Nucleus accumbens (tissue), 56 donors: ENCODE measurements around the gene SNED1.
"Not testable (repeated sequence)": the region's sequence is repeated elsewhere in the genome, so short reads cannot be mapped to it uniquely, and the experiment has no call there.

Experiments used
- DNase-seq, 56 donors: peaks; one replicate each; lab custom pipeline; 2025; lab: John Stamatoyannopoulos, UW

SNED1 gene

GRCh38 chr2:240970104-240970503 is 28.3 kb upstream of the SNED1 start:
- no peak for DNase-seq

DNA sequence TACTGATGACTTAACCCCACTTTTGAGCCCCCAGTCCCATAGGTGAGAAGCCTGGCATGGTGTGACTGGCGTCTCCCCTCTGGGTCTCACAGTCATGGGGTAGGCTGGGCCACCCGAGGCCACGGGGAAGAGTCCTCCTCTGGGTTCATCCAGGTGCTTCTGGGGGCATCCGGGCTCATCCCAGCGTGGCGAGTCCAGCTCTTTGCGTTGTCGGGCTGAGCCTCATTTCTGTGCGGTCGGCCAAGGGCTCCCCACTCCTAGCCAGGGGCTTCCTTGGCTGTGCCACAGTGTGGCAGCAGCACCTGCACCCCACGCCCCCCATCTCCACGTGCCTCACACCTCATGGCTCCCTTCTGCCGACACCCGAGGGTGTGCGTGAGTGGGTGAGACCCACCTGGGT is 27.6 kb upstream of the SNED1 start:
- DNase-seq = no peak

DNA sequence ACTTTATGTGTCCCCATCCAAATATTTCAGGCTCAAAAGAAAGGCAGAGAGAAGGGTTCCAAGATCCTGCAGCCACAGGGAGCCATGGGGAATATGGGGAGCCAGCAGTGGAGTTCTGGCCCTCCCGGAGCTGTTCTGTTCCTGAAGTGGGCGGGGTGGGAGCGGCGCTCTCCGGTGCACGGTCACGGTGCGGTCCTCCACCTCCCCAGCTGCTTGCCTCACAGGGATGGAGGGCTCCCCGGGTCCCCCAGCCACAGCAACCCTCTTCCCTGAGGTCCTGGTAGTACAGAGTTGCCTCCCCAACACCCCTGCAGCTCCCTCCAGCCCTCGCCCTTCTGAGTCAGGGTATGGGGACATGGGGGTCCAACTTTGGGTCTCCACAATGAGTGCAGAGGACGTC is 26.2 kb upstream of the SNED1 start:
- DNase-seq = no peak

DNA sequence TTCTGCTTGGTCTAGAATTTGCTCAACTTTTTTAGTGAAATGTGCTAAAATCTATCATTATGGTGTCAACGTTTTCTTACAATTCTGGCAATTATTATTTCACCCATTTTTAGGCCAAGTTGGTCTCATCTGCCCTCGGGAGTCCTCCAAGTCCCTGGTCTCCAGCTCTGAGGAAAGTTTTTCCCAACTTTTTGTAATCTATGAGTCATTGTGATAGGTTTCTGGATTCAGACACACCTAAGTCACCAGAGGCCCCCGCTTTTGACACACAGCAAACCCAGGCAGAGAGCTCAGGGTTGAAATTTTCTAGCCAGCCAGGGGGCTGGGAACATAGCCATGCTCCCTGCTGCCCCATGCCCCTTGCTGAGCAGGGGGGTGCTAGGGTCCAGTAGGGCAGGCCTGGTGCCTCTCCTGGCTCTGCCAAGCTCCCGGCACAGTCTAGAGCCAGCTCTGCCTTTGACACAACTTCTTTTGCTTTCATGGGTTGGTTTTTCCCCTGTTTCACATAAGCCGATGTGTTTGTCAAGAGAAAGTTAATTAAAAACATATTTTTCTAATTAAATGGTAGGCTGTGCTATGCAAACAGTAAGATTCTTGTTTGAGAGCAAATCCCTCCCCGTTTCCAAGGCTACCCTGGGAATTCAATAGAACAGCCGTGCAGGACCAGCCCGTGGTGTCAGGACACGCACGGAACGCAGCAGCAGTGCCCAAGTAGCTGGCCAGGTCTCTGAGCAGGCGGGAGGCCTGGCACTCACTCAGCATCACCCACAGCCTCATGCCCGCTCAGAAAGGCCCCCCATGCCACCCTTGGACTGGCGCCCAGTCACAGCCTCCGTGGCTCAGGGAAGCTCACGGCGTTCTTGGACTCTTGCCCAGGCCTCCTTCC is 25.5 kb upstream of the SNED1 start:
- DNase-seq = peak in 40 of 56 donors; percentile 15 to 76 (median 46)

GRCh38 chr2:240974771-240975572 is 23.4 kb upstream of the SNED1 start:
- DNase-seq = no peak

GRCh38 chr2:240975903-240976302 is 22.5 kb upstream of the SNED1 start:
- DNase-seq = not testable (repeated sequence)

GRCh38 chr2:240981280-240981679 is 17.1 kb upstream of the SNED1 start:
- DNase-seq = no peak

- DNase-seq = no peak
Measured at GRCh38 chr2:240981871-240982800, 16.3 kb upstream of the SNED1 start.

- no peak for DNase-seq
Measured at GRCh38 chr2:240982821-240983281, 15.6 kb upstream of the SNED1 start.

- DNase-seq = peak in 1 of 56 donors; percentile 45
Measured at GRCh38 chr2:240983361-240983995, 14.9 kb upstream of the SNED1 start.

DNA sequence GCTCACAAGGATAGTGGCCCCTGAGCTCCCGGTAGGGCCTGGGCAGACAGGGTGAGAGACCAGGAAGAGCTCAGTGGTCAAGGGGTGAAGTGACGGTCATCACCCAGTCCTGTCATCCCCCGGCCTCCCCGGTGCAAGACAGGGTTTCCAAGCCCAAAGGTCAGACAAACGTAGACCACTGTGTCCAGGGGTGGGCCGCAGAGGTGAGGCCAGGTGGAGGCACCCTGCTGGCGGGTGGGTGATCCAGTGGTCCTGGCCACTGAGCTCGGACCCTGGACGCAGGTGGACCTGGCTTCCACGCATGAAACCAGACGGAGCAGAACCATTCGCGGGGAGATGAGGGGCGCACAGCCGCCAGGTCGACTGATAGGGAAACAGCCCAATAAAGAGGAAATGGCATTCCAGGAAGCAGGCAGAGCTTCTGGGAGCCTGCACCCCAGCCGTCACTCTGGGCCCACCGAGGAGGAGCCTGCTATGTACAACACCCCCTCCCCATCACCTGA is 14.4 kb upstream of the SNED1 start:
- no peak for DNase-seq

DNA sequence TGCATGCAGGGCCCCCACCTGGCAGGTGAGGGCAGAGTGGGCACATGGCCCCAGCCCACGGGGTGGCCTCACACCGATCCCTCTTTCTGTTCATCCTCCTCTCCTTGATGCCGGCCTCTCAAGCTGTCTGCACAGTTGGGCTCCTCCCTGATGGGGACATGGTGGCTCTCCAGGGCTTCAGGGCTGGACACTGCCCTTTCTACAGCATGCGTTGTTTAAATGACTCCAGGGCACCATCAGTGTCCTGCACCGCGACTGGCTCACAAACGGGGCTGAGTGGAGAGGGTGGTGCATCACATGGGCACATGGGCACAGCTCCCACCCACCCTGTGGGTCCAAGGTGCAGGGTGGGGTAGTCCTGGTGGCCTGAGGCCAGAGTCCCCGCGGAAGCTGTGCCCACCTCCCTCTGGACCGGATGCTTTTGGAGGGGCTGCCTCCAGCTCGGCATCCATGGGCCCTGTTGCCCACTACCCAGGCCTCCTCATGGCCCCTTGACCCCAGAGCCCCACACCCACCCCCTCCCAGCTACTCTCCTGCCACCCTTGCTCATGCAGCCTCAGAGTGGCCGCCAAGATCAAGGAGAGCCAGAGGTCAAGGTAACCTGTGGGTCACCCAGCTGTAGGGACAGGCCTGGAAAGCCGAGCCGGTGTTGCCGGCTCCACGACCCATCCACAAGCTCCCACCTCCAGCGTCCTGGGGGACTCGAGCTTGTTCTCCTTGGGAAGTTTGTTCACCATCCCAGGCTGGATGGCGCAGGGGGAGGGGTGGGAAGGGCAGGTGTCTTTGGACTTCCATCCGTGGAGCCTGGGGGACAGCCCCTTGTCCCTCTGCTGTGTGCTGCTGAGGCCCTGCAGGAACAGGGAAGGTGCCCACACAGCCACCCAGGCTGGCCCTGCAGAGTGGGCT is 12.3 kb upstream of the SNED1 start:
- DNase-seq = no peak

GRCh38 chr2:240986787-240987411 is 11.5 kb upstream of the SNED1 start:
- DNase-seq = peak in 5 of 56 donors; percentile 15 to 52 (median 27)

- no peak for DNase-seq
Measured at GRCh38 chr2:240987588-240987987, 10.8 kb upstream of the SNED1 start.

- no peak for DNase-seq
Measured at GRCh38 chr2:240988146-240988545, 10.3 kb upstream of the SNED1 start.

- DNase-seq = no peak
Measured at GRCh38 chr2:240988571-240989271, 9.7 kb upstream of the SNED1 start.

DNA sequence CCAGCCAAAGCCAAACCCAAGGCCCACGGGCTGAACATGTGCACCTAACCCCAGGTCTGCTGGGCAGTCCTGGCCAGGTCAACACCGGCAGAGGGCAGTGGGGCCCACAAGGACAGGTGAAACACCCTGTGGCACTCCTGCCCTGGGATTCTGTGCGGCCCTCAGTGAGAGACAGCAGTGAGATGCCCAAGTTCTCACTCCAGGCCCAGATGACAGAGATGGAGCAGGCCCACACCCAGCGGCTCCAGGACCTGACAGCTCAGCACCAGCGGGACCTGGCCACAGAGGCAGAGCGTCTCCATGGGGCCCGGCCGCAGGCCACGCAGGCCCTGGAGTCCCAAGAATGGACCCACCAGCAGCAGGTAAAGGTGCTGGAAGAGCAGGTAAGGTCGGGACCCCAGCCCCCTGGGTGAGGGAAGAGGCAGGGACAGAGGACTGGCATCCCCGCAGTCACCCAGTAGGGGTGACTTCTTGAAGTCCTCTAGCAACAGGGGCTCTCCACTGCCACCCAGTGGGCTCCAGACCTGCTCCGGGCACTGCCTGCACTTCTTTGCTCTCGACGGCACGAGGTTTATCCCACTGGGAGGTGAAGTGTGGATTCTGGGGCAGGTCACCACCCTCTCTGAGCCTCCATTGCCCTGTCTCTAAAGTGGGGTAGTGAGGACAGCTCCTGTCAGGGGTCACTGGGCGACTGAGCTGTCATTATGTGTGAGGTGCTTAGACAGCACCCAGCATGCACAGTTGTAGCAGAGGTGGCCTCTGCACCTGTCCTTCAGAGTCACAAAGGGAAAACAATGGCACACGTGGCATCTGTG is 8.8 kb upstream of the SNED1 start:
- peak in 1 of 56 donors; percentile 27 for DNase-seq
